Right lobe of liver (tissue), 4 donors: ENCODE data around the gene NPFFR1.

Experiments used
- CTCF ChIP-seq, 4 donors: fragments of 200-600 bp in 3 of 4; fragments of 450-650 bp in 1 of 4; IDR thresholded peaks; one replicate each; pipeline versions ENCODE4 v1.5.1 to v1.8.0; 2016 to 2022; ENCODE audit warnings: antibody characterized with exemption in 4 of 4, mild to moderate bottlenecking in 2 of 4
- POLR2A ChIP-seq: fragments of 450-650 bp; IDR thresholded peaks from one replicate; pipeline ENCODE4 v1.6.1; 2017; ENCODE audit warnings: antibody characterized with exemption, mild to moderate bottlenecking
- donor health status: DM: no; HTN: no; CAD: no.
- donor health status: DM: no; HTN: no; CAD: no.
- donor health status: DM: no; HTN: yes; CAD: no.

- TF ChIP-seq CTCF (IDR thresholded peaks at IDR 0.05) (no peak), POLR2A (no peak)
These were observed 17.1 kb downstream of the NPFFR1 start for GRCh38 chr10:70266701-70267100.
